NT2/D1 (cell line): Measurements from ENCODE around the gene STOX2.

ENCODE experiments used
- SUZ12 ChIP-seq: IDR thresholded peaks from 2 replicates; pipeline ENCODE4 v1.6.1; 2011; ENCODE audit not compliant: insufficient read length, insufficient read depth; ENCODE audit errors: extremely low read depth
- YY1 ChIP-seq: IDR thresholded peaks from 2 replicates; pipeline ENCODE4 v1.6.1; 2011; ENCODE audit not compliant: insufficient read length, insufficient read depth

- TF ChIP-seq SUZ12 (no peak), YY1 (no peak)
Measured at GRCh38 chr4:183863155-183863825, 41.8 kb upstream of the STOX2 start.
